ENCODE data around the gene STX4.

Gene STX4

GRCh38 chr16:31067342-31067741, 34.0 kb downstream of the STX4 start:
- DNase-seq (ENCODE audit: low spot score), result no peak

- DNase-seq (ENCODE audit: low spot score), result no peak
Measured at GRCh38 chr16:31071861-31072260, 38.5 kb downstream of the STX4 start.

GRCh38 chr16:31072540-31073141, 39.3 kb downstream of the STX4 start:
- no peak for DNase-seq (ENCODE audit: low spot score)

GRCh38 chr16:31073142-31073969, 40.0 kb downstream of the STX4 start:
- DNase-seq (ENCODE audit: low spot score), result peak; percentile 90

GRCh38 chr16:31073970-31074813, 40.8 kb downstream of the STX4 start, which contains the start of the genes ZNF646 and ZNF668:
Gene ZNF646 (plus strand): TSS chr16:31074422. CDS start chr16:31076325, 1,903 bp downstream.
Gene ZNF668 (minus strand): TSS chr16:31074240. CDS start chr16:31064459, 9,781 bp downstream.
- DNase-seq (ENCODE audit: low spot score), result peak; percentile 100

- DNase-seq (ENCODE audit: low spot score), result no peak
Measured at GRCh38 chr16:31074814-31075183, 41.4 kb downstream of the STX4 start.

GRCh38 chr16:31076319-31076718, 43.0 kb downstream of the STX4 start:
- DNase-seq (ENCODE audit: low spot score), result no peak

- no peak for DNase-seq (ENCODE audit: low spot score)
Measured at GRCh38 chr16:31077024-31077423, 43.7 kb downstream of the STX4 start.

GRCh38 chr16:31077592-31078396, 44.4 kb downstream of the STX4 start:
- no peak for DNase-seq (ENCODE audit: low spot score)

- DNase-seq (ENCODE audit: low spot score), result no peak
Measured at GRCh38 chr16:31078597-31079341, 45.4 kb downstream of the STX4 start.

GRCh38 chr16:31079342-31079944, 46.1 kb downstream of the STX4 start:
- no peak for DNase-seq (ENCODE audit: low spot score)

GRCh38 chr16:31080035-31080629, 46.8 kb downstream of the STX4 start:
- DNase-seq (ENCODE audit: low spot score), result no peak

GRCh38 chr16:31080756-31081419, 47.5 kb downstream of the STX4 start:
- DNase-seq (ENCODE audit: low spot score), result no peak

GRCh38 chr16:31081428-31082351, 48.3 kb downstream of the STX4 start:
- no peak for DNase-seq (ENCODE audit: low spot score)

- DNase-seq (ENCODE audit: low spot score), result no peak
Measured at GRCh38 chr16:31082368-31083045, 49.1 kb downstream of the STX4 start.

- no peak for DNase-seq (ENCODE audit: low spot score)
Measured at GRCh38 chr16:31083081-31083480, 49.7 kb downstream of the STX4 start.

- no peak for DNase-seq (ENCODE audit: low spot score)
Measured at GRCh38 chr16:31083556-31083955, 50.2 kb downstream of the STX4 start.

GRCh38 chr16:31083981-31084380, 50.6 kb downstream of the STX4 start:
- DNase-seq (ENCODE audit: low spot score), result no peak
